Keratinocyte (primary cell): Measurements from ENCODE around the gene GASK1A. TPM values are rescaled to one million over a fixed set of nuclear protein-coding genes. Genes with fewer than 3 reads are reported as not detected.

Source experiments
- DNase-seq: peaks from one replicate; pipeline ENCODE4 v3.0.0-alpha.2; 2011; ENCODE audit warnings: low read depth, missing footprints, low spot score
- FAIRE-seq: peaks from 2 replicates; lab custom pipeline; 2011; peaks lifted over from hg19 to GRCh38; lab: Jason Lieb, UNC
- H2AFZ ChIP-seq: 2 replicates; pipeline ENCODE4 v1.6.0; 2012; ENCODE audit warnings: low read length, control low read depth, inconsistent platforms; ENCODE audit not compliant: control insufficient read depth
- H3K27ac ChIP-seq: 2 replicates; pipeline ENCODE4 v1.5.1; 2011; ENCODE audit warnings: low read length; ENCODE audit not compliant: control insufficient read depth, insufficient read depth
- H3K27me3 ChIP-seq: 3 replicates; pipeline ENCODE4 v1.6.0; 2011; ENCODE audit warnings: low read length; ENCODE audit not compliant: control insufficient read depth, insufficient read depth; ENCODE audit errors: extremely low read depth
- H3K36me3 ChIP-seq, 2 experiments: 2 replicates in 1 of 2; 3 replicates in 1 of 2; pipeline ENCODE4 v1.5.1; 2011; ENCODE audit warnings: low read length in 2 of 2, mild to moderate bottlenecking in 1 of 2; ENCODE audit not compliant: control insufficient read depth in 2 of 2, insufficient read depth in 2 of 2; ENCODE audit errors: extremely low read depth in 1 of 2
- H3K4me1 ChIP-seq: 3 replicates; pipeline ENCODE4 v1.5.1; 2011; ENCODE audit warnings: low read length; ENCODE audit not compliant: control insufficient read depth, insufficient read depth; ENCODE audit errors: extremely low read depth
- H3K4me2 ChIP-seq: 3 replicates; pipeline ENCODE4 v1.6.0; 2011; ENCODE audit warnings: low read depth, low read length; ENCODE audit not compliant: control insufficient read depth, insufficient read depth; ENCODE audit errors: extremely low read depth
- H3K4me3 ChIP-seq, 3 experiments: fragments of 200-600 bp in 1 of 3; sonication (generic) in 1 of 3; 2 replicates in 2 of 3; 3 replicates in 1 of 3; pipeline ENCODE4 v1.5.1; 2011 to 2016; ENCODE audit warnings: low read length in 3 of 3, mild to moderate bottlenecking in 3 of 3, control low read depth in 2 of 3, inconsistent platforms in 1 of 3, low read depth in 1 of 3, mixed read lengths in 1 of 3, mixed run types in 1 of 3, moderate library complexity in 1 of 3; ENCODE audit not compliant: control insufficient read depth in 2 of 3, insufficient read depth in 2 of 3; ENCODE audit errors: extremely low read depth in 1 of 3
- H3K79me2 ChIP-seq: 2 replicates; pipeline ENCODE4 v1.6.0; 2012; ENCODE audit warnings: low read length; ENCODE audit not compliant: control insufficient read depth, insufficient read depth
- H3K9ac ChIP-seq: 3 replicates; pipeline ENCODE4 v1.6.0; 2011; ENCODE audit warnings: low read length; ENCODE audit not compliant: control insufficient read depth, insufficient read depth; ENCODE audit errors: extremely low read depth
- H3K9me1 ChIP-seq: 3 replicates; pipeline ENCODE4 v1.6.0; 2011; ENCODE audit warnings: low read length; ENCODE audit not compliant: control insufficient read depth, insufficient read depth; ENCODE audit errors: extremely low read depth
- H3K9me3 ChIP-seq: 2 replicates; pipeline ENCODE4 v1.5.1; 2012; ENCODE audit warnings: low read depth, low read length; ENCODE audit not compliant: control insufficient read depth
- H4K20me1 ChIP-seq: 3 replicates; pipeline ENCODE4 v1.6.0; 2011; ENCODE audit warnings: low read length; ENCODE audit not compliant: control insufficient read depth, insufficient read depth; ENCODE audit errors: extremely low read depth
- CTCF ChIP-seq, 3 experiments: IDR thresholded peaks in 1 of 3; conservative IDR thresholded peaks in 1 of 3; optimal IDR thresholded peaks in 1 of 3; 2 replicates in 2 of 3; 3 replicates in 1 of 3; pipeline versions ENCODE3 to v1.5.1; 2011; ENCODE audit warnings: low read length in 3 of 3, mild to moderate bottlenecking in 3 of 3, moderate library complexity in 2 of 3, control low read depth in 1 of 3, inconsistent platforms in 1 of 3; ENCODE audit not compliant: insufficient read depth in 2 of 3; ENCODE audit errors: extremely low read depth in 1 of 3
- EZH2 ChIP-seq: IDR thresholded peaks from one replicate; pipeline ENCODE4 v1.6.1; 2012; ENCODE audit warnings: inconsistent platforms, mild to moderate bottlenecking, low read length, moderate library complexity
- dilution Hi-C: fragments of 300-500 bp; cut with MboI; formaldehyde crosslinking; loops from one replicate; pipeline ENCODE4 v1.7.0; 2020; ENCODE audit warnings: low sequenced_read_pairs; ENCODE audit not compliant: extremely low pct_ligation_motif_present
- polyA plus RNA-seq, 5 experiments: library from polyadenylated mRNA; depleted of rRNA in 3 of 5; stranded (reverse) in 3 of 5; stranded (forward) in 1 of 5; unstranded in 1 of 5; fragments of >200 nt; gene quantifications; 1 replicate in 1 of 5; 2 replicates in 3 of 5; 3 replicates in 1 of 5; pipeline versions ENCODE4 v1.2.1 to v1.2.3, GENCODE V29; 2011 to 2012; ENCODE audit warnings: missing spikeins in 2 of 5, low read depth in 1 of 5, low replicate concordance in 1 of 5

Gene GASK1A
- polyA plus RNA-seq, 1 donor (not counting 4 experiments of a cell fraction or from before 2014, with no cell fraction given) = 0.30 TPM

- no peak for FAIRE-seq
- no peaks in the 10 kb centered on the region for H3K36me3 ChIP-seq
- dilution Hi-C loops = loop anchor here (10.0 kb wide), 1 partner anchor 182 kb away; no protein-coding TSS in a partner anchor
Measured at GRCh38 chr3:42963269-42963668, 15.8 kb upstream of the GASK1A start.

DNA sequence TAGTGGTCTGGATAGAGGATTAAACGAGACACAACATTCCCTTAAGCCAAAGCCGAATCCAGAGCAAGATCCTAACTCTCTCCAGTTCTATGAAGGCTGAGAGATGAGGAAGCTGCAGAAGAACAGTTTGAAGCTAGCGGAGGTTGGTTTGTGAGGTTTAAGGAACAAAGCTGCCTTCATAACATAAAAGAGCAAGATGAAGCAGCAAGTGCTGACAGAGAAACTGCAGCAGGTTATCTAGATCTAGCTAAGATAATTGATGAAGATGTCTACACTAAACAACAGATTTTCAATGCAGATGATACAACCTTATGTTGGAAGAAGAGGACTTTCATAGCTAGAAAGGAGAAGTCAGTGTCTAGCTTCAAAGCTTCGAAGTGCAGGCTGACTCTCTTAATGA lies 14.8 kb upstream of the GASK1A start:
- Histone ChIP-seq H2AFZ (no peak overlapping the region), H4K20me1 (no peaks in the 10 kb centered on the region), H3K79me2 (no peaks in the 10 kb centered on the region), H3K9me3 (no peaks in the 10 kb centered on the region), H3K9me1 (no peaks in the 10 kb centered on the region), H3K27me3 (peaks cover 4% of the 10 kb centered on the region), H3K27ac (no peak overlapping the region), H3K9ac (no peak overlapping the region), H3K4me1 (no peaks in the 10 kb centered on the region), H3K4me2 (no peak overlapping the region), H3K36me3 (no peaks in the 10 kb centered on the region), H3K4me3 (no peak overlapping the region)
- no peak for TF ChIP-seq CTCF (optimal IDR thresholded peaks at IDR 0.05 in 1 of 3, IDR thresholded peaks at IDR 0.05 in 1 of 3, conservative IDR thresholded peaks at IDR 0.05 in 1 of 3; ENCODE audit: extremely low read depth in 1 of 3, insufficient read depth in 2 of 3, low read length in 3 of 3)
- TF ChIP-seq EZH2 = no peak
- no peak for DNase-seq
- dilution Hi-C loops = loop anchor here (10.0 kb wide), 1 partner anchor 181 kb away; no protein-coding TSS in a partner anchor
- FAIRE-seq = no peak

More at GRCh38 chr3:42963269-42963668, 15.8 kb upstream of the GASK1A start:
- no peaks in the 10 kb centered on the region for H3K27me3 ChIP-seq
- no peaks in the 10 kb centered on the region for H3K9me3 ChIP-seq
- no peaks in the 10 kb centered on the region for H3K4me1 ChIP-seq
- H3K79me2 ChIP-seq = no peaks in the 10 kb centered on the region
- TF ChIP-seq EZH2 (no peak), CTCF (optimal IDR thresholded peaks at IDR 0.05 in 1 of 3, IDR thresholded peaks at IDR 0.05 in 1 of 3, conservative IDR thresholded peaks at IDR 0.05 in 1 of 3; ENCODE audit: extremely low read depth in 1 of 3, insufficient read depth in 2 of 3, low read length in 3 of 3) (no peak)
- H3K27ac ChIP-seq = no peak overlapping the region
- no peaks in the 10 kb centered on the region for H4K20me1 ChIP-seq
- H3K4me2 ChIP-seq = no peak overlapping the region
- no peak overlapping the region for H3K9ac ChIP-seq
- H3K4me3 ChIP-seq = no peak overlapping the region
- no peak overlapping the region for H2AFZ ChIP-seq
- no peak for DNase-seq
- H3K9me1 ChIP-seq = no peaks in the 10 kb centered on the region
